ENCODE measurements around the gene MPDZ.
A peak's percentile ranks its signal among the peaks of the same experiment; 100 is the strongest.

MPDZ gene

DNA sequence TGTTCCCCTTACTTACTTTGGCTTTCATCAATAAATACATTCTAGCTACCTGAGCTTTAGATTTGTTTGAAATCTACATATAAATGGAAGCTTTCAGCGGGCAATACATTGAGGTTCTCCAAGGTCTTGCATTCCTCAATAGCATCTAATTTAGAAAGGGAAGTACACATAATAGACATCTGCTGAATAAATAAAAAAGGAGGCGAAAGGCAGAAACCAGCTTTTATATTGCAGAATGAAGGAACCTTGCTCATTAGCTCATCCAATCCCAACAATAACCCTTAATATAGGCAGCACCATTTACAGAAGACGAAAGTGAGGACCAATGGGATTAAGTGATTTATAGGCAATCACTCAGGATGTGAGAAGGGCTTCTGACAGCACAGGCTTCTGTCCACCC is 147.5 kb downstream of the MPDZ start:
- no peak for DNase-seq

DNA sequence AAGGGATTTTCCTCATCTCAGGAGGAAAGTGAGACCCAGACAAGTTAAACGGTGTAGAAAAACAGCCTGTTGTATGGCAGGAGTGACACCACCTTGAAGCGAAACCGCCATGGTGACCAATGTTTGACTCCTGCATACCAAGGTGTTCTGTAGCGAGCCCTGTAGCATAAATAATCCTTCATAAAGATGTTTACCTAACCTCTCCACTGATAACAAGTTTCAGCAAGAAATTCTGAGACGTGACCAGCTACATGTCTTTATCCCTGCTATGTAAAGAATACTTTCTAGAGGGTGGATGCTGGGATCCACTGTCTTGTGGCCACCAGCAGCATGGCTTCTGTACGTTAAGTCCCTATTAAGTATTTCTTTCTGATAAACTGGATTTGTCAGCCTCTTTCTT is 148.1 kb downstream of the MPDZ start:
- no peak for DNase-seq

DNA sequence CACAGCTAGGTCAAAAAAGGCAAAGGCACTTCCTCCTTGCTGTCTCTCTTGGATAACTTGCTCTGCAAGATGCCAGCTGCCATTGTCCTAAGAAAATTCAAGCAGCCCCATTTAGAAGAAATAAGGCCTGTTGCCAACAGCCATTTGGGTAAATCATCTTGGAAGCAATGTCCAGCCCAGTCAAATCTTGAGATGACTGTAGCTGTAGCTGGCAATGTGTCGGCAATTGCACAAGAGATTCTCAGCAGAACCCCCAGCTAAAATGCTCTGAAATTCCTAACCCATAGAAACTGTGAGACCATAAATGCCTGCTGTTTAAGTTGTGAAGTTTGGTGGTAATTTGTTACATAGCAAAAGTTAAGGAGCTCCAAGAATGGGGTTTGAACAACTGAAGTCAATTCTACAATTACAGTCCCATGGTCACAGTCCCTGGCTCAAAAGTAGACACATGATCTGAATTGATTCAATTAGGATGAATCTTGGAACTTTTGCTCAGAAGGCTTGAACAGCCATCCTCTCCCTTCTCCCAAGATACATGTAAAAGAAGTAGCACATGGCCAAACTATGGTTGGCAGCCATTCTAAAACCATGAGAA is 151.1 kb downstream of the MPDZ start:
- DNase-seq: no peak

DNA sequence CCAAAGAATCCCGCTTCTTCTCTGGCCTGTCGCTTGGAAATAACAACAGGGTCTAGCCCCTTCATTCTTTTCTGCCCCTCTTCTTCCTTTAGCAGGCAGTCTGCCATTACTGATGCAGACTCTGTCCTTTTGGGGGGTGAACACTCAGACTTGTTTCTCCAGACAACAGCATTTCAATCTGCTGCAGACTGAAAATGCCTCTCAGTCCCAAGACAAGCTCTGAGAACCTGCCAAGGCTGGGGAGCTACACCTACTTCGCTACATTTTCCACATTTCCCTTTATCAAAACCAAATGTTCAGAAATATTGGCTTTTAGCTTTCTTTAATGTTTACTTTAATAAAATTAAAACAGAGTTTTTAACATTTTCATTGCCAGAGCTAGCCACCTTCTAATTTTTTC is 152.4 kb downstream of the MPDZ start:
- no peak for DNase-seq

DNA sequence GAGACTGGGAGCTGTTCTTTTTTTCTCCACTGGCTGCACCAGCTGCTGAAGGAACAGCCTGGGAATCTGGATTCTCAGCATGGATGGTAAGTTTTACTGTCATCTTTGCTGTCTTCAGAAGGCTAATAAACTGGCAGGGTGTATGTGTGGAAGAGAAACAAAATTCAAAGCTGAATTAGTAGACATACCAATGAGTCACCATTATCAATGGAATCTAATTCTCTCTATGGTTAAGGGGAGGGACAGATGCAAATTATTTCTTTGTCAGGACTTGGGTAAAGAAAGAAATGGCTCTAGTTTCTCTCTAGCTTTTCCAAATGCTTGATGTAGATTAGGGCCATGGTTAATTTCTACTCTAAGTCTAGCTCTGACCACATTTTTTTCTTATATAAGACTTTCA is 154.2 kb downstream of the MPDZ start:
- DNase-seq: no peak

DNA sequence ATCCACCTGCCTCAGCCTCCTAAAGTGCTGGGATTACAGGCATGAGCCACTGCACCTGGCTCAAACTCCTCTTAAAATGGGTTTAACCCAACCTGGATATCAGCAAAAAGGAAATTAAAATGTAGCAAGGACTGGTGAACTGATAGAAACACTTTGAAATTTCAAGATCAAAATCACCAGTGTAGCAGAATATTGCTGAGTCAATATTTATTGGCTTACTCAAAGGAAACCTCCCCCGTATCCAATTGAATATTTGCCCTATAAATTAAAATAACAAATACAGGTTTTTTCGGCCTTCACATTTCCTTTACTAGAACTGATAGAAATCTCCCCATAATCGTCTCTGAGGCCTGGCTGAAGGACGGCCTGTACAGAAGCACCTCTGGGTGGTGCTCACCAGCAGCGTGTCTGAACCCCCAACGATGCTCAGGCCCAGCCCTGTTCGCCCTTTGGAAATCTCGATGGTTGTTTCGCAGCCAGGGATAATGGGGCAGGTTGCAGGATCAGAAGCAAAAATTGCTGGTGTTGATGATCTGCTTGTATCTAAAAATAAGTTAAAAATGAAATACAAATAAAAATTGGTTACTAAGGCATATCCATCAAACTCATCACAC is 156.6 kb downstream of the MPDZ start:
- DNase-seq: no peak

DNA sequence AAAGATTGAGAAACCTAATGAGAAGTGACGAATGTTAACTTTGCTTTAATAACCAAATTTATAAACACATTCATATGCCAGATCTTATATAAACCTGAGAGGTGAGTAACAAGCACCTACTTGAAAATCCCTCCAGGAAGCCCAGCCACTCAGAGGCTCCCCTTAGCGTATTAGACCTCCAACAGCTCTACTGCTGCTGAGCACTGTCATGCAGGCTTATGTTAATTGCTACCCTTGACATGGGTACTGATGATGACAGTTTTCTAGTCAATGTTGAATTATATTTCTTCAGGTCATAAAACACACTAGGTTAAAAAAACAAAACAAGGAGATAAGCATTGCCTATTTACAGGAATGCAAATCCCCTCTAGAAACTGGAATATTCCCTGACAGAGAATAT is 161.2 kb downstream of the MPDZ start:
- no peak for DNase-seq

DNA sequence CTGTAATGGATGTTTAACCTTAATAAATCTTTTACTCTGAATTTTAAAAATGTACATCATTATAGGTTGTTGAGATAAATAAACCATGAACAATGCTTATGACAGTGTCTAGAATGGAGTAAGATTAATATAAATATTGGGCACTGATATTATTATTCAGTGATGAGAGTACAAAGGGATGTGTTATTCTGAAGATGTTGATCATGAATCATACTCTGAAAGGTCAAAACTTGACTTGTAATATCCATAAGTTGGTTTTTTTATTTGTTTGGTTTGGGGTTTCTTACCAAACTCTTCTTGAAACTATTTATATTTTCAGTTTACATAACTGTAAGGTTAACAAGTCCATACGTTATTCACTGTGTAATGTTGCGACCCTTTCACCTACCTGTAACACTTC is 163.2 kb downstream of the MPDZ start:
- no peak for DNase-seq

DNA sequence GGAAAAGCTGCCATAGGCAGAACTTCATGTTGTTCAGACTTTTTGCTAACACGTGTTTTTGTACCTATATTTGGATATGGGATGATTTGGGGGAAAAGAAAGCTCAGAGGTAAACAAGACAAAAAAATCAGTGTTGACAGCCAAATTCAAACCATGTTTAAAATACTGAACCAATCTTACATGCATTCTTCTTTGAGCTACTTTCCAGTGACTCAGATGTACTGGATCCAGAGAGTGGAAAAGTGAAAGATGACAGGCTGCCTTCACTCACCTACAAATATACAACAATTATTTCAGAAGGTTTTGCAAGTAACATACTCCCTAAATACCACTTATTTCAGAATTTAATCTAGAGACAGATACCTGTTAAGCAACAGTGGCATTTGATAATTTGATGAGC is 165.7 kb downstream of the MPDZ start:
- no peak for DNase-seq

DNA sequence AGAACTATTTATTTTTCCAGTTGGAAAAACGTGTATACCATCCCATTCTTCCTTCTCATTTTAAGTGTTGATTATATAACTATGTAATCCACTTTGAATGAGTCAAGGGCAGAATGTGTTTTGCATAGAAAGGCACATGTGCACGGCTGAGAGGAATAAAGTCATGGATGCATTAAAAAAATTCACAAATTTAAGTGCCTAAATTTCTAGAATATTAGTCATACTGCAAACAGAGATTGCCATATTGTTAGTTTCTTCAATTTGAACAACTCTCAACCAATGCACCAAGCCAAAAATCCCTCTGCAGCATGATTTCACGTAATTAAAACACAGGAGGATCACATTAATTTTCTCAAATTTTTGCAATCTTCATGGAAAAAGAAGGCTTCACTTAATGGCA is 166.3 kb downstream of the MPDZ start:
- DNase-seq: no peak

DNA sequence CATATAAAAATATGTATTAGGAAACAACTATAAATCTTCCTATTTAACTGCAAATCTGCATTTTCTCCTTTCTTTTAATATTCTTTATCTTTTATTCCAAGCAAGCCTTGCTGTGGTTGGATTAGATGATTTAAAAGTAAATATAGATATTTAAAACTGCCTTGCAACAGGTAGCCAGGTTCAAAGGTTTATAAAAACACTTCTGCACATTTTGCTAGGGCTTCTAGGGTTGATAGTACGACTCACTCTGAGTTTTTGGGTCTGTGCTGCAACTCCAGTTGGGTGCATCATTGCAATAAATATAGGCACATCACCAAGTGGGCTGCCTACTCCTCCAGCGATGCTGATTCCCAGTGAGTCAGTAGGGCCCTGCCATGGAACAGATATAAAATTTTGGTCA is 167.7 kb downstream of the MPDZ start:
- no peak for DNase-seq

DNA sequence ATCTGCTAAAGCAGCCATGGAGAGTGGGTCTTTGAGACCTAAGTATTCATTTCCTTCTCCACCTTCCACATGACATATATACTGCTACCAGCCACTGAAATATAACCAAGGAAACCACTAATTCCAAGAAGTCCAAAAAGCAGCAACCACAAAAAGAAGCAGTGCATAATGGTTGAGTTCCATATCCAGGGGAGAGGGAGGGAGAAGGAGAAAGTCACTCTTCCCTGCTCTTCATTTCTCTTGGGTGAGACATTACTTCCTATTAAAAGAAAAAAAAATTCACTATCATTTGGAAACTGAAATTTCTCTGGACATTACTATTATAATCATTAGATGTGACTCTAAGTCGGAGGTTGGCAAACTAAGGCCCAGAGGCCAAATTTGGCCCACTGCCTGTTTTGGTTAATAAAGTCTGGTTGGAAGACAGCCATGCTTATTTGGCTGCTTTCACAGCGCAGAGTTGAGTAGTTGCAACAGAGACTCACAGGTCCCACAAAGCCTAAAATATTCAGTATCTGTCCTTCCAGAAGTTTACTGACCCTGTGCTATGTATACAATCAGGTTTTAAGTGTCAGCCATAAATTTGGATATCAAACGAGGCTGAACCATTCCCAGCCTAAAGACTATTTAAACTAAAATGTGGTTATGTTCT is 168.6 kb downstream of the MPDZ start:
- DNase-seq: no peak

DNA sequence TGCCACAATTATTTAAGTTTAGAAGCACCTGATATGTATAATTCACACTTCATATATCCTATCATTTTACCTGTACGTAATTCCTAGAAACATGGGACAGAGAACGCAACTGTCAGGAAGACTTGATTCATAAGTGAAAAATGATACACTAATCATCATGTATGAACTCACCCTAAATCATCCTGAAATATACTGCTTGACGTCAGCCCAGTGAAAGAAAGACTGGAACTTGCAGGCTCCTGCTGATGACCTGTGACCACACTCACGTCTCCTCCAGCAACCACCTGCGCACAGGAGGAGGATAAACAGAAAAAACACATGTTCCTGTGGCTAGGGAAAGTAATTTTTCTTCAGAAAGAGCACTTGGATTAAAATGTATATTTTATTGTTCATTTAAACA is 169.7 kb downstream of the MPDZ start:
- no peak for DNase-seq

DNA sequence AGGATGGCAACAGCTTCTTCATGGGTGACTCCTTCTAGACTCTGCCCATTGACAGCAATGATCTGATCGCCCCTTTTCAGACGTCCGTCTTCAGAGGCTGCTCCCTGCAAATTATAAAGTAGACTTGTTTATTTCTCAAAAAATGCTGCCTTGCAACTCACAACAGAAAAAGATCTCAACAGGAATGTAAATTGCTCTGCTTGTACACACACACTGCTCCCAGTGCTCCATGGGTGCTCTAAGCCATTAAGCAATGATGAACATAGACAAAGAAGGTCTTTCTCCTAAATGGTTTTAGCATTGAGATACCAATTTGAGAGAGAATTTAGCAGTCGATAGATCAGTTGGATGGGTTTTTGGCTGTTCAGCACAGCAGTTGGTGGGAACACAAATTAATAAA is 172.5 kb downstream of the MPDZ start:
- DNase-seq: no peak

DNA sequence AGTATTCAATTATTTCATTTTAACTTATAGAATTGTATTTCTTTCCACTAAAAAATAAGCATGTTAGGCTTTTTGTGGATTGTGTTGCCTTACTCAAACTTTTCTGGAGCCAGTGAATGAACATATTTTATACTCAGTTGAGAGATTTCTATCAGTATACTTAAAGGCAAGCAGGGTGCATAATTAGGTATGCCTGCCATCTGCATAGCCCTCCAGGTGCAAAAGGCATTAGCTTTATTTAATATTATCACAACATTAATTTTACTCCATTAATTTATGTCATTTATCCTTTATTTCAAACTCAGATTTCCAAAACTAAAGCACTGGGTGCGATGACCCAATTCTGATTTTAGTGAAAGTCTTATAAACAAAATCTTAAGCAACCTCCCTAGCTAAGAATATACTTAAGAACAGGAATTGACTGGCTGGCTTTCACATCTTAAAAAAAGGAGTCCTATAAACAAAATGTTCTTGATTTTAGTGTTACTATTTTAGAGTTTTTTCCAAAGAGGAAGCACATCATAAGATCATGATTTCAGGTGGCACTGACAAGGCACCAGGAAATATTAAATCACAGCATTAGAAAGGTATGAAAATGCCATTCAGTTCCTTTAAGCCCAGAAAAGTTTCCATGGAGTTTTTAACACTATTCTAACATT is 178.4 kb downstream of the MPDZ start:
- DNase-seq: no peak

DNA sequence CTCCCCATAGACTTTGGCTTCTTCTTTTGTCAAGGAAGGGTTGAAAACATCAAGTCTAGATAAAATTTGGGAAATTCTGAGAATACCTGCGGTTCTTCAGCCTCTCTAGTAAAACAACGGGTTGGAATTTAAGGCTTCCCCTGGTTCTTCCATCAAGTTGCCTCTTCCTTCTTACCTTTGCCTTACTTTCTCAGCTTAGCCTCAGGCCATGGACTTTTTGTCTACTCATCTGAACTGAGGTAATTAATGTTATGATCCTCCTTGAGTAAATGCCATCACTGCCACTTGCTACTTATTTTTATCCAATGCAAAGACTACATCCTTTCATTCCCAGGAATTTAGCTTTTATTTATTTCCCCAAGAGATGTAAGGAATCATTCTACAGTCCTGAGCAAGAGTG is 184.4 kb downstream of the MPDZ start:
- no peak for DNase-seq

DNA sequence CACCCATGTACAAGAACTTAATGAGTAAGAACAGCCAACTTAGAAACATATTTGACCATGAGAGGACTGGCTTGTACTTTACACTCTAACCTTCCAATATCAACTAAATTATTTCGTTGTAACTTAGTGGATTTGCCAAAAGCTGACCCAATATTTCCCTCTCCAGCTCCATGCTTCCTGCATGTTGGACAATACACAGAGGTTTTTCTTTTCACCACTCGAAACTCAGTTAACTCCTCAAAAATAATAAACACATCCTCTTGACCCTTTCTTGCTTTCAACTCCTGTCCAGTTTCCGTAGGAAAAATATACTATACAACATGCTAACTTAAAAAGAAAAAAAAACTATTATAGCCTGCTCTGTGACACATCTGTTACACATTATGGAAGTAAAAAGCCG is 188.9 kb downstream of the MPDZ start:
- DNase-seq: no peak

DNA sequence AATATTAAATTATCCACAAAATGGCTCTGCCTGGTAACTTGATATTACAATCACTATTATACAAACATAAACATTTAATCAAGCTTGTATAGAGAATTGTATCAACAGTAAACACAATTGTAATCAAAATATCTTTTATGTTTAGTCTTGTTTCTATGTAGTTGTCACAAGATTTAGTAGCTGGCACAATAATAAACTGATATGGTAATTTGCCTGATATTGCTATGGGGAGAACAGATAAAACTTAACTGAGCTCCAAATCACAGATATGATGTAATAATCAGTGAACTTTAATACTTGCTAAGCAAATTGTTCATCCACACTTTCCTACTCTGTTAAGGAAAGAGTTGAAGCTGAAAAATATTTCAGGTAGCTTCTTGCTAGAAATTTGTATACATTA is 189.8 kb downstream of the MPDZ start:
- DNase-seq: no peak

DNA sequence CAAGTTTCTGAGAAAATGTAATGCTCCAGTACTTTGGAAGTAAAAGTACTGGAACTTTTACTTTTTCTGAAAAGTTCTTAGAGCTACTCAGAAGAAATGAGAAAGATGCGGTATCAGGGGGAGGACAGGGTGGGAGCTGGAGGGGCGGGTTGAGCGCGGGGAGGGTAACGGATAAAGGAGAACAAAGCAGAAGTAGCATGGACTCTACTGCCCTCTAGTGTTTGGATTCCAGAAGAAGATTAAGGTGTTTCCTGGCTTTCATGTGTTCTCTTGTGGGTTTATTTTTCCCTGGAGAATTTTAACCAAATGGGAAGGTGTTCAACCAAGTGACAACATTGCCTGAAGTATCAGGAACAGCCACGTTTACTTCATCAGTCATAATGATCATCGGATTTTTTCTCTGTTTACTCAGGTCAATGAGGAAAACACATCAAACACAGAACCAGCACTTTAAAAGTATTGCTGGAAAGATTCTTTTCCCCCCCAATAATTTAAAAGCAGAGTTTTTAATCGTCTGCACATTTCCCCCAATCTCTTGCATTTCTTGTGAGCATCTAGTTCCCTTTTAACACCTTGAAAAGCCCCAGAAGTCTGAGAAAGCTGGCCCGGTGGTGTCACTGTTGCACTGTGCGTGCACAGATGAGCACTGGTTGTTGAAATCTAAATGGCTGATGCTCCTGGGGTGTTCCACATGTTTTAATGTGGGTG is 190.6 kb downstream of the MPDZ start:
- peak in 1 of 5 donors; percentile 6 for DNase-seq

DNA sequence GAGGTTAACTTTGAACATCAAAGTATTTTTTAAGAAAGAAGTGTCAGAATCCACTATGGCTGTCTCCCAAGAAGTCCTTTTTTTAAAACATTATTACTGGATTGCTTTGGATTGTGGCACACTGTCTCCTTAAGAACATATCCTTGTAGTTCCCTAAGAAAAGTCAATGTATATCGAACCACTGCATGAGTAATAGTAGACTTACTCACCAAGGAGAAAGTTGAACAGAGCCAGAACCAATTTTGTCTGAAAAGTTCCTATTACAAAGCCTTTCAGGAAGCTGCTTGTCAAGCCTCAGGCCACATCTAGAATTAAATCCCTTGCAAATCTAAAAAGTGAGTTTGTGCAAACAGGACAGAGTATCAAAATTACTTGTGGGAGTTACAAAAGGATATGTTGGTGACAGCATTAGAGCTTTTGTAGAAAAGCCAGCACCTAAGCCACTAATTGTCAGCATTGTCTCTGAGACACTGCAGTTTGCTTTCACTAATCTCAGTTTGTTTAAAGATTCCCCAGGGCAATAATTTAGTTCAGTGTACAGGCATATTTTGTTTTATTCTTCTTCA is 195.4 kb downstream of the MPDZ start:
- no peak for DNase-seq

DNA sequence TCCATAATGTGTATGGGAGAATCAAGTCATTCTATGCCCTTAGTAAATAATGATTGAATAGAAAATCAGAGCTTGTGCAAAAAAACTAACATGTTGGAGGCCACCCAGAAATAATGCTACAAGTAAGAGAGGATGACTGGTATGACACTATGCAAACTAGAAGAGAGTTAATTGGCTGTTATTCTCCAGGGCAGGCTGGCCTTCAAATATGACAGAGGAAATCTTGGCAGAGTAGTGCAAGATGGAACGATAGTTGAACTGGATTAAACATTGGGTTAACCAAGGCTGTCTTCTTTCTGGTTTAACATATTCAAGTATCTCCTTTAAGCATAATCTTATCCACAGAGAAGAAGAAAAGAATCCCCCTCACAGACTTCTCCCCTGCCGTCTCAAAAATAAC is 196.1 kb downstream of the MPDZ start:
- DNase-seq: no peak

DNA sequence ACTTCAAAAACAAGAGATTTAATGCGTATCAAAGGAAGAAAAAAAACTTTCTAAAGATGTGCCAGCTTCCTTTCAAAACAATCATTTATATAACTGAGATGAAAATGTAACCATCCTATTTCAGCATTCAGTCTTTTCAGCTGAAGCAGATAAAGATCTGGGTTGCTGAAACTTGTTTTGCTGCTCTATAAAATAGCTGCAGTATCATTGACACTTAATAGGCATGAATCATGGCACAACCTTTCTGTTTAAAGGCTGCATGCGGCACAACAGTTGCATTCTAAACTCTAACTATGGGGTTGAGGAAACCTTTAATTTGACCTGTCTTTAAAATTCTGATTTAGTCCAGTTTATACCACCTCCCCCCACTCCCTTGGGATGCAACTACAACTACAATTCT is 196.7 kb downstream of the MPDZ start:
- no peak for DNase-seq

DNA sequence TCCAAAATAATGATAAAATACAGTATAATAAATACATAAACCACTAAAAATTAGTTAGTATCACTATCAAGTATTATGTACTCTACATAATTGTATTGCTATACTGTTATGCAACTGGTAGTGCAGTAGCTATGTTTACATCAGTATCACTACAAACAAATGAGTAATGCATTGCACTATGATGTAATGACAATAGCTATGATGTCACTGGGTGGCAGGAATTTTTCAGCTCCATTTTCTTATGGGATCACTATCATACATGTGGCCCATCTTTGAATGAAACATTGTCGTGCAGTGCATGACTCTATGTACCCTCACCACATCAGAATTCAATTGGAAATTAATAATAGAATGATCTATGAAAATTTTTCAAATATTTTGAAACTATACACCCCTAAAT is 201.3 kb downstream of the MPDZ start:
- DNase-seq: no peak

Data from T-helper 1 cell (primary cell).